HG02981 (cell line): ENCODE results near the gene SUSD3.
"Not testable (repeated sequence)": the region's sequence is repeated elsewhere in the genome, so short reads cannot be mapped to it uniquely, and the experiment has no call there.

Experiments used
- ATAC-seq: cut with Tn5 transposase; IDR thresholded peaks from one replicate; pipeline ENCODE4 v1.9.1; 2021; ENCODE audit warnings: mild to moderate bottlenecking, moderate library complexity; ENCODE audit not compliant: unreplicated experiment

The SUSD3 gene

DNA sequence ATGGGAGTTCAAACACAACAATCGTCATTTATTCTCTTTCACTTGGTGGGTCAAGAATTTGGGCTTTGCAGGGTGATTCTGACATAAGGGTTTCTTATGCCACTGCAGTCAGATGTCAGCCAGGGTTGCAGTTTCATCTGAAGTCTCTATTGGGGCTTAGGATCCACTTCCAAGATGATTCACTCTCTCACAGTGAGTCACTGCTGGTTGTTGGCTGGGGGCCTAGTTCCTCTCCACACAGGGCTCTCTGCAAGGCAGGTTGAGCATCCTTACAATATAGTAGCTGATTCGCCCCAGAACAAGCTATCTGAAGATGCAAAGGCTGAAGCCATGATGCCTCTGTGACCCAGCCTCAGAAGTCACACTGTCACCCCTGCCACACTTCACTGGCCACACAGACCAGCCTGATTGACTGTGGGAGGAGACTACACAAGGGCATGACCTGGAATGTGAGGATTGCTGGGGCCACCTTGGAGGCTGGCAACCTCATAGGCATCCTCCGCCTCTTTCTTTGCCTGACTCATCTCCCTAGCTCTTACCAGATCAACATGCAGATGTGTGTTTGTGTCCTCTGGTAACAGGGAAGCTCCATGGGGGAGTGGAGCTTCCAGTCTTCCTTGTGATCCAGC lies 33.1 kb downstream of the SUSD3 start:
- ATAC-seq = no peak

DNA sequence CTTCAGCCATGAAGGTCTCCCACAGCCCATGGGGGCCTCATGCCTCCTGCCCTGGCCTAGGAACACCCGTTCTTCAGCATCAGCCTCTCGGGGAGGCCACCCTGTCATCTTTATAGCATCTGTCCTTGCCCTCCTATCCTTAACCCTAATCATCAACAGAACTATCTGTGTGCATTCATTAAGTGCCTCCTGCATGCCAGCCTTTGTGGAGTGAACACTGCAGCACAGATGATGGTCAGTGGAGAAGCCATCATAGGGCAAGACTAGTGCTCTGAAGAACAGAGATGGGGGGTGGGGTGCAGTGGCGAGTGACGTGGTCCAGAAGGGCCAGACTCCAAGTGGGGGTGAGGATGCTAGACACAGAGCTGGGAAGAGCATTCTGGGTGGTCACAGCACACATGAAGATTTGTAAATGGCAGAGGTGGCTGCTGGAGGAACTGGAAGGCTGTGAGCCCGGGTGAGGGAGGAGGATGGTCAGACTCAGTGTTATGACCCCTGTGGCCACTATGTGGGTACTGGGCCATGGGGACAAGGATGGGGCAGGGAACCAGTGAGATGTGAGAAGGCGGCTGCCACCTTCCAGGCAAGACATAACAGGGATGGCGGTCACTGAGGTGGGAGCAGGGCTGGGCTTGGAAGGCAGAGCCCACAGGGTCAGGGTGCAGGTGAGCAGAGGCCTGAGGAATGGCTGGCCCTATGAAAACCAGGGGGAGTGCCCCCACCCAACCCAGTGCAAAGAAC lies 33.9 kb downstream of the SUSD3 start:
- ATAC-seq = no peak

DNA sequence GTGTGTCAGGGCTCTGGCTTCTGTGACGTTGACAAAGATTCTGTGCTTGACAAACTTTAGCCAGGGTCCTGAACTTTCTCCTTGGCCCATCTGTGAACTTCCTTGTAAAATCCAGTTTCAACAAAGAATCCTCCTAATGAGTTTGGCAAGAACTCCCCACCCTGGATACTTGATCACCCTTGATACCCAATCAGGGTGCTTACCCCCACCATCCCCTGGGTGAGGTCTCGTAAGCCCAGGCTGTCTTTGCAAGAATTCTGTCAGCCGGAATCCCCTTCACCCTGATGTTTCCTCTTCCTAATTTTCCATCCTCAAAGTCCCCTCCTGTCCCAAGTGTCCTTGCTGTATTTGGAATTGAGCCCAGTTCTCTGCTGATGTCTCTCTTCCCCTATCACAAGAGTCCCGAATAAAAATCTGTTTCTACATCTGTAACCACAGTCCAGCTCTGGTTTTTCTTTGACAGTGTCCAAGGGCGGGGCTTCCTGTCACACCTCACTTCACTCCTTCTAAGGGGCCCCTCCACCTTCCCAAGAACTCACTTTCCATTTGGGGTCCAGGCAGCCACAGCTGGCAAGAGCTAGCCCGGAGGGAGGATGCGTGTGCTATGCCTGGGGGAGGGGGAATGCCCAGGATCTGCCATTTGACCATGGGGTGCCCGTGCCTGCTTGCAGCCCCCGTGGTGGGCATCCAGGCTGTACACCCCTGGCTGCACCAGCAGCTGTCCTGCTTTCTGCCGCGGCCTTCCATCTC lies 34.8 kb downstream of the SUSD3 start:
- ATAC-seq = no peak

DNA sequence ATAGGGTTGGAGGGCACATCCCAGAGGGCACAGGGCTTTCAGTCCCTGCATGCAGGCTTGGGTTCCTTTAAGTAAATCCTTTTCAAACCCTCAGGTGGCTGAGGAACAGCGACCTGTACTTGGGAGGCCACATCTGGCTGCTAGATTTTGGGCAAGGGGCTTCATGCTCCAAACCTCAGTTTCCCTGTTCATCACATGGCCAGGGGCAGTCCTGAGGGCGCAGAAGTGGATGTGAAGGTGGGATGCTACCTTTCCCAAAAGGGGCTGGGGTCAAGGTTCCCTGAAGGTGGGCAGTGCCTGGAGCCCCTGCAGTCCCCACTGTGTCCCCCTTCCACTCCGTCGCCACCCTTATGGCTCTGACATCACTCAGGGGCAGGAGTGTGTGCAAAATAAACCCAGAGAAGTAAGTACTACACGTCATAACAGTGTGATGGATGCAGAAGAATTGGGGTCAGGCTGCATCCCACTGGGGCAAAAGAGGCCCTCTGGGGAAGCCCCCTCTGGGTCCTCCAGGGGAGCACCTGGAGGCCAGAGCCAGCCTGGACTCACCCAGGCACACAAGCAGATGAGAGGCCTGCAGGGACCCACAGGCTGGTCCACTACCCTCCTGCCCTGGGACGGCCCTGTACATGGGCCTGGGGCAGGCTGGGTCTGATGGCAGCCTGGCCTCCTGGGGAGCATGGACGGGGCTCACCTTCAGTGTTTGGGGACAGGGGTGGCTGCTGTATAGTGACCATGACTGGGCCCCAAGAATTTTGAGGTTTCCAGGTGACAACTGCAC lies 35.6 kb downstream of the SUSD3 start:
- no peak for ATAC-seq

DNA sequence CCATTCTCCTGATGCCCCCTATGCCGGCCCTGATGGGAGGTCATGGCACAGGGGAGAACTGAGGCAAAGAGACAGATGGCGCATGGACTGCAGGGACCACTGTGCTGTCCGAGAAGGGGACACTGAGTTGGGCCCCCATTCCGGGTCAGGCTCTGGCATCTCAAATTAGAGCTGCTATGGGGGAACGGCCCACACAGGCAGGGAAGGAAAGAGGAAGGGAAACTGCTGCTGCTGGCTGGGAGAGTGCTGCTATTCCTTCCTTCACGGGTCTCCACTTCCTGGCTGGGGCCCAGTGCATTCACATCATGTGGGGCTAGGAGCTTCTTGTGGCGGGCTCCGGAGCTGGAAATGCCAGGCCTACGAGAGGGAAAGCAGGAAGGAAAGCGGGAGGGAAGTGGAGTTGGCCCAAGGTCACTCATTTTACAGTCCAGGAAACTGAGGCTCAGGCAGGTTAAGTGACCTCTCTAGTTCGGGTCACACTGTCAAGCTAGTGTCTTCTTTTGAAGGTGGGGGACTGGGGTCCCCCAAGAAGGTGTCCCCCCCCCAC lies 36.2 kb downstream of the SUSD3 start:
- no peak for ATAC-seq

DNA sequence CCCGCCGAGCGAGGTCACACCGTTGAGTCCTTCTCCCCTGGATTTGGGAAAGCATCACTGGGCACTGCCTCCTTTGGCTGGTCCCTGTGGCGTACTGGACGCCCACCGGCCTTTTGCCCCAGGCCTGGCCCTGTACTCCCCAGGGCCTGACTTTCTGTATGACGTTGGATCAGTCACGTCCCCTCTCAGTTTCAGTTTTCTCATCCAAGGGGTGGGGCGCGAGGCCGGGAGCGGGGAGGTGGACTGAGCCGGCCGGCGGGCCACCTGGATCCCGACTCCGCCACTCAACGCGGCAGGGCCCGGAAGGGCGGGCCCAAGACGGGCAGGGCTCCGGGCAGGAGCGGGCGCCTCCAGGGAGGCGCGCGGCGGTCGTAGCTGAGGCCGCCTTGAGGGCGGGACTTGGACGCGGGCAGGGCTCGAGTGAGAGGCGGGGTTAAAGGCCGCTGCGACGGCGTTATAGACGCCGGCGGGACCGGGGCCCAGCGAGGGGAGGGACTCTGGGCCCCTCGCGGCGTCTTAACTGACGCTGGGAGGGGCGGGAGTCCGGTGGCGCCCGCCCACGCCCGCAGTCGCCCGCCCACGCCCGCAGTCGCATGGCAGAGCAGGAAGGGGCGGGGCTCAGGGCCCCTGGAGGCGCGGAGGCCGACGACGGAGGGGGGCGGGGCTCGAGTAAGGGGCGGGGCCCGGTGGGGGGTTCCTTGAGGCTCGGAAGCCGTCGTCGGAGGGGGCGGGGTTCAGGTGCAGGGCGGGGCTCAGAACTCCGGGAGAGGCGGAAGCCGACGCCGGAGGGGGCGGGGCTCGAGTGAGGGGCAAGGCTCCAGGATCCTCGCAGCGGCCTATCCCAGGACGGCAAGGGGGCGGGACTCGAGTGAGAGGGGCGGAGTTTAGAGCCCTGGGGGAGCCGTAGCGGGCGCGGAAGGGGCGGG lies 37.0 kb downstream of the SUSD3 start:
- peak; percentile 62 for ATAC-seq

DNA sequence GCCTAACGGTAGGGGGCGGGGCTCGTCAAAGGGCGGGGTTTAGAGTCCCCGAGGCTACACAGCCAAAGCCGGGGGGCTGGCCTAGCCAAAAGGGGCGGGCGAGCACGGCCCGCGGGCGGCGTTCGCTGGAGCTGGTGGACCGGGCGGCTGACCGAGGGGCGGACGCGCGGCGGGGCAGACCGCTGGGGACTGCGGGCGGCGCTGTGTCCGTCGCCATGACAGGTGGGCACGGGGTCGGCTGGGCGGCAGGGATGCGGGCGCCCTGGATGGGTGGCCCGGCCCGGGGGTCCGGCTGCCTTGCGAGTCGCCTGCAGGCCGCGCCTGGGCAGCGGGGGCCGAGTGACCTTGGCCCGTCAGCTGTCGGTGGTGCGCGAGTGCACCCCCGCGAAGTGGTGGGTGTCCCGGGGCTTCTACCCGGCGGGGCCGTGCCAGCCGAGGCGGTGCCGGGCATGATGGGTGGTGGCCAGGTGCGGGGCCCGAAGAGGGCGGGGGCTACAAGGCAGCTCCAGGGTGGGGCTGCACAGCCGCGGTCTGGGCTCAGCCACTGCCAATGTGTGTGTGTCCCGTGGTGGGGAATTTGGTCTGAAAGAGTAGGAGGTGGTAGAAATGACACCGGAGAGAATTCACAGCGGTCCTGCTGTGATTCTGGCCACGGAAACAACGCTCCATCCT lies 37.8 kb downstream of the SUSD3 start, which contains the start of gene CARD19:
TSS of gene CARD19 (plus strand) at position 87 of the 672 bp plus-strand sequence. CDS start at position 216, 129 bp downstream.
- no peak for ATAC-seq

DNA sequence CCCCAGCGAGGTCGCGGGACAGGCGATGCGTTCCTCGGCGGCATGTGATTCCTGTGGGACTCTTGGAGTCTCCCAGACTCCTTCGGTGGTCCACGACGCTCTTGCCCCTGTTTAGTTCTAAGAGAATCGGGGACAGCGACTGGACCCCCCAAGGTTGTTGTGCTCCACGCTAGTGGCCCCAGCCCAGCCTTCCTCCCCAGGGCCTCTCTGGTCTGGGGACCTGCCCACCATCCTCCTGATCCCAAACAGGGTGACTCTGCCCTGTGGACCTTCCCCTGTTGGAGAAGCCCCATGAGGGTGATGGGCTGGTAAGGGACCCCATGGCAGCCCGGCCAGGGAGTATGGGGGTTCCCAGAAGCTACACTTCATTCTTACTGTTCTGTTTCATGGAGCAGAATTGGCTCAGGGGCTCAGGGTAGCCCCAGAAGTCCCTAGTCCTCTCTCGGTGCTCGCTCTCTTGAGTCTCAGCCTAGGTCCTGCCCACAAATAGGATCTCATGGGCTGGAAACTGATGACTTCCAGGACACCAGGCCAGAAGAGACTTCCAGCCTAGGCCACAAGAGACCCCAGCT lies 38.4 kb downstream of the SUSD3 start:
- ATAC-seq = no peak

DNA sequence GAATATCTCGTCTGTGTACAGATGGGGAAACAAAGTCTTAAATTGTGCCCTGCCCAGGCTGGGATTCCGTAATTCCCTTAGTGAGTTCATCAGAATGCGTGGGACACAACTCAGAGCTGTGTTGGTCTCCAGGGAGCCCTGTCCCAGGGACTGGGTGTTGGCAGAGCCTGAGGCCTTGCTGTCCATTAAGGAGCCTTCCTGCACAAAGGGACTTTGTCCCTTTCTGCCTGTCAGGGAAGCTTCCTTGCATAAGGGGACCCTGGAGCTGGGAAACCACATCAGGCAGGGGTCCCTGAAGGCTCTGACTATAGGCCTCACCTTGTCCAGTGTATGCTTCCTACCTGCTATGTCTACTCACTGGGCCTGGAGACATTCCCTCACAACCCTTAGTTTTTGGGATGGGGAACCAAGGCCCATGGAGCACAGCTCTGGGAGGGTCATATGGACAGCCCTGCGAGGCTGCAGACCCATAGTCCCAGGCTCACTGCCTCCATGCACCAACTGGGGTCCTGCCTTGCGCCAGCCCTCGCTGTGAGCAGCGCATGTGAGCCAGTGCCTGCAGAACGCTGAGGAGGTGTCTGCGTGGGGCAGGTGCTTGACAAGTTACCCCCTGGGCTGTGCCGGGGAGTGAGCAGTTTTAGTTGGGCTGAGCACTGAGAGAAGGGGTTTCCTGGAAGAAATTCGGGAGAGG lies 39.2 kb downstream of the SUSD3 start:
- no peak for ATAC-seq

DNA sequence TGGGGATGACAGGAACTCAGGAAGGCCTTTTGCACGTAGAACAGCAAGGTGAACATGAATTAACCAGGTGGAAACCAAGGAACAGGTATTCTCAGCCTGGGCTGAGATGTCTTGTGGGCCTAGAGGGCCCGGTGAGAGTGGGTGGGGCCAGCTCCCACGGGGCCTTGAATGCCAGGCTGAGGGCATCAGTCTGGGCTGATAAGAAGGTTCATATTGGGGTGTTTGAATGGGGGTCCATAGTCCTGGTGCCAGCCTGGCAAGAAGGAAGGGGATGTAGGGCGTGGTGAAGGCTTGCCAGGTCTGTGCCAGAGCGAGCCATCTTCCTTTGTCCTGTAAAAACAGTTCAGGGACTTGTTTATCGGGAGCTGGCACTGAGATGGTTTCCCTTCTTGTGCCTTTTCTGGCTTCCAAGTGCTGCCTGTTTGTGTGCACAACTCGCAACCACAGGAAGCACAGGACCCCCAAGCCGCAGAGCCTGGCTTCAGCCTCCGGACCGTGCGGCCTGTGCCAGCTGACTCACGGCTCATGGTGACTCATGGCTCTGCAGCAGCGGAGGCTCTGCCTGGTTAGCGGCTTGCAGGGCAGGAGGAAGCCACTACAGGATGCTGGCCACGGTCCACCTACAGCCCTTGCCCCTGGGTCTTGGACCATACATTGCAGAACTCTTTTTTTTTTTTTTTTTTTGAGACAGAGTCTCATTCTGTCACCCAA lies 39.9 kb downstream of the SUSD3 start:
- ATAC-seq = no peak

DNA sequence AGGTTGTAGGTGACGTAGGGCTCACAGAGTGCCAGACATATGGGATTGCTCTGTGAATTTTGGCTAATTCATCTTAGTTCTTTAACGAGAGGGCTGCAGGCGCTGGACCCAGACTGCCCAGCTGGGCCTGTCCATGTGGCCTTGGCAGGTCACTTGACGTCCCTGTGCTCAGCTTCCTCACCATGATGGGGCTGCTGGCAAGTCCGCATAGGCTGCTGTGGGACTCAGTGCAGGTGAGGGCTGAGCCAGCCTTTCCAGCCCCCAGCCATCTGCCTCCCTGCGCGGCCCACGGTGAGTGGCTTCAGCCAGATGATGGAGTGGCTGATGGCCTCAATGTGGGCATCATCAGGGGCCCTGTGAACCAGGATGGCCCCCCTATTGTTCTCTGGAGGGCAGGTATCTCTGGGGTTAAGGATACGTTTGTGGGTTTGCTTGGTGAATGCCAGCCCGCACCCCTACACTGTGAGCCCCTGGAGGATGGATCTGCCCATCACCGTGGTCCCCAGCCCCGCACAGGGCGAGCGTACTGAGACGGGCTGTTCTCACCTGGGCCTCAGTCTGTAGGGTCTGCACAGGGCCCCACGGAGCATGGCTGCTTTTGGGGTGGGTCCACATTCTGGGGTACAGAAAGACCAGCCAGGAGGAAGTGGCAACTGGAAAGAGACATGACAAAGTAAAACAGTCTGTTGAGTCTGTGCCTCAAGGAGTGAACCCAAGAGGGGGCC lies 41.2 kb downstream of the SUSD3 start:
- ATAC-seq = no peak

DNA sequence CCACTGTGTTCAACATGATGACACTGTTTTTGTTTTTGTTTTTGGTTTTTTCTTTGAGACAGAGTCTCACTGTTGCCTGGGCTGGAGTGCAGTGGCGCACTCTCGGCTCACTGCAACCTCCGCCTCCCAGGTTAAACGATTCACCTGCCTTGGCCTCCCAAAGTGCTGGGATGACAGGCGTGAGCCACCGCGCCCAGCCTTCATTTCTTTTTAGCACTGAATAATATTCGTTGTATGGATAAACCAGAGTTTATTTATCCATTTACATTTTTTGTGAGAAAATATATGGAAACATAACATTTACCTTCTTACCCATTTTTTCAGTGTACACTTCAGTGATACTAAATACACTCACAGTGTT lies 41.8 kb downstream of the SUSD3 start:
- ATAC-seq = no peak

DNA sequence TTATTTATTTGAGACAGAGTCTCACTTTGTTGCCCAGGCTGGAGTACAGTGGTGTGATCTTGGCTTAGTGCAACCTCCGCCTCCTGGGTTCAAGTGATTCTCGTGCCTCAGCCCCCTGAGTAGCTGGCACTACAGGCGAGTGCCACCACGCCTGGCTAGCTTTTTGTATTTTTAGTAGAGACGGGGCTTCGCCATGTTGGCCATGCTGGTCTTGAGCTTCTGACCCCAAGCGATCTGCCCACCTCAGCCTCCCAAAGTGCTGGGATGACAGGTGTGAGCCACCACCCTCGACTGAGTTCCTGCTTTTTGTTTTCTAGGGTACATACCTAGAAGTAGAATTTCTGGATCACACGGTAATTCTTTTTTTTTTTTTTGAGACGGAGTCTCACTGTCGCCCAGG lies 42.6 kb downstream of the SUSD3 start:
- not testable (repeated sequence) for ATAC-seq

DNA sequence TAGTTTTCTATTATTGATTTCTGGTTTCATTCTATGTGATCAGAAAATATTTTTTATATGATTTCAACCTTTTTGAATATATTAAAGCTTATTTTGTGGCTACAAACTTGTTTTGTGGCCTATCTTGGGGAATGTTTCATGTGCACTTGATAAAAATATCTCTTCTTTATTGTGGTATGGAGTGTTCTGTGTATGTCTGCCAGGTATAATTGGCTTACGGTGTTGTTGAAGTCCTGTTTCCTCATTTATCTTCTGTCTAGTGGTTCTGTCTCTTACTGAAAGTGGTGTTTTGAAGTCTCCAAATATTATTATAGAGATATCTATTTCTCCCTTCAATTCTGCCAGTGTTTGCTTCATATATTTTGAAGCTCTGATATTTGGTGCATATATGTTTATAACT lies 47.1 kb downstream of the SUSD3 start:
- ATAC-seq = no peak

DNA sequence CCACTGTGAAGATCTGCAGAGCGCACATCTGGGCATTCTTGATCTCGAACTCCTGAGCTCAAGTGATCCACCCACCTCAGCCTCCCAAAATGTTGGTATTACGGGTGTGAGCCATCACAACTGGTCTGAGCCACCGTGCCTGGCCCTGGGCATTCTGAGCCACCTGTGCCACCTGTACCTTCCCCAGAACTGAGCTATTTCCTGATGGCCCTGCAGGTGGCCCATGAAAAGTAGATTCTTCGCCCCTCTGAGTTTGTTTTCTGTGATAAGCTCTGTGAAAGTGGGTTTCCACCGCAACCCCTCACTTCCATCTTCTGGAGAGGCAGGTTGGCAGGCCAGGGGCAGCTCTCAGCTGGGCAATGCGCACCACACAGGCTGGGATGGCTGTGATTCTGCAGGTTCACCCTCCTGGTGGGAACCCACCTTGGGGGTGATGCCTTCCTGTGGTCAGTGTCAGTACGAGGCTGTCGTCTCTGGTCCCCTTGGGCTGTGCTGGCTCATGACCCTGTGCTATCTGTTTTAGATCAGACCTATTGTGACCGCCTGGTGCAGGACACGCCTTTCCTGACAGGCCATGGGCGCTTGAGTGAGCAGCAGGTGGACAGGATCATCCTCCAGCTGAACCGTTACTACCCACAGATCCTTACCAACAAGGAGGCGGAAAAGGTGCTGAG lies 48.8 kb downstream of the SUSD3 start:
- no peak for ATAC-seq

DNA sequence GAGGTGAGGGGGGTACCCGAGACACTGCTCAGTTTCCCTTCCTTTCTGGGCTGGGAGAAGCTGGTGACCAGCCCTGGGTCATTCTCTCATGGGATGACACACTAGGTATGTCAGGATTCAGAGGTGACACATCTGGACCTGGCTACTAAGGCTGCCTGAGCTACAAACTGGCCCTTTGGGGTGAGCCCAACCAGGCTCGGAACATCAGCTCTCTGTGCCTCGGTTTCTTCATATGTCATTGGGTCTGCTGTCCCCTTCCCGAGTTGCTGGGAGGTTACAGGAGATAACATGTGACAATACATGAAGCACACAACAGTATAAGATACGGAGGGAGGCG lies 49.3 kb downstream of the SUSD3 start:
- no peak for ATAC-seq
